NCI-H2081 treated with DMSO at 0.1 percent for 48 hours (cell line): ENCODE data around the gene PSMF1.

Source experiments
- DNase-seq: peaks from one replicate; lab custom pipeline; 2025; lab: John Stamatoyannopoulos, UW

Gene PSMF1

GRCh38 chr20:1190847-1191246 is 72.4 kb downstream of the PSMF1 start:
- no peak for DNase-seq

GRCh38 chr20:1191299-1191698 is 72.9 kb downstream of the PSMF1 start:
- DNase-seq = no peak

- no peak for DNase-seq
Measured at GRCh38 chr20:1195226-1195625, 76.8 kb downstream of the PSMF1 start.

GRCh38 chr20:1196634-1197033 is 78.2 kb downstream of the PSMF1 start:
- no peak for DNase-seq

GRCh38 chr20:1197801-1198200 is 79.4 kb downstream of the PSMF1 start:
- DNase-seq = no peak

- no peak for DNase-seq
Measured at GRCh38 chr20:1198751-1199150, 80.3 kb downstream of the PSMF1 start.

GRCh38 chr20:1199212-1199873 is 80.9 kb downstream of the PSMF1 start:
- DNase-seq = no peak

GRCh38 chr20:1199964-1200363 is 81.6 kb downstream of the PSMF1 start:
- DNase-seq = no peak

- no peak for DNase-seq
Measured at GRCh38 chr20:1202762-1203504, 84.5 kb downstream of the PSMF1 start, which contains the start of gene C20orf202. Gene C20orf202, plus strand, starts transcription at chr20:1203454. Its CDS starts 132 bp downstream, at chr20:1203586.

GRCh38 chr20:1203630-1204029 is 85.2 kb downstream of the PSMF1 start:
- DNase-seq = no peak

- no peak for DNase-seq
Measured at GRCh38 chr20:1204113-1204512, 85.7 kb downstream of the PSMF1 start.

- no peak for DNase-seq
Measured at GRCh38 chr20:1204576-1204975, 86.2 kb downstream of the PSMF1 start.

GRCh38 chr20:1205802-1206201 is 87.4 kb downstream of the PSMF1 start:
- DNase-seq = no peak

GRCh38 chr20:1206366-1207148 is 88.2 kb downstream of the PSMF1 start:
- no peak for DNase-seq

GRCh38 chr20:1207293-1207878 is 89.0 kb downstream of the PSMF1 start:
- no peak for DNase-seq

GRCh38 chr20:1209447-1210387 is 91.3 kb downstream of the PSMF1 start:
- DNase-seq = no peak

- DNase-seq = no peak
Measured at GRCh38 chr20:1210501-1210900, 92.1 kb downstream of the PSMF1 start.

GRCh38 chr20:1212023-1212422 is 93.6 kb downstream of the PSMF1 start:
- no peak for DNase-seq

GRCh38 chr20:1212607-1213396 is 94.4 kb downstream of the PSMF1 start:
- no peak for DNase-seq

GRCh38 chr20:1214838-1215261 is 96.4 kb downstream of the PSMF1 start:
- DNase-seq = no peak
